GM18873 (cell line): Measurements from ENCODE around the gene UBAP1.
"Not testable (repeated sequence)": the region's sequence is repeated elsewhere in the genome, so short reads cannot be mapped to it uniquely, and the experiment has no call there.

Experiments used
- ATAC-seq: cut with Tn5 transposase; IDR thresholded peaks from one replicate; pipeline ENCODE4 v1.9.1; 2021; ENCODE audit warnings: mild to moderate bottlenecking, moderate library complexity, moderate number of reproducible peaks; ENCODE audit not compliant: unreplicated experiment, low FRiP score

Gene UBAP1

DNA sequence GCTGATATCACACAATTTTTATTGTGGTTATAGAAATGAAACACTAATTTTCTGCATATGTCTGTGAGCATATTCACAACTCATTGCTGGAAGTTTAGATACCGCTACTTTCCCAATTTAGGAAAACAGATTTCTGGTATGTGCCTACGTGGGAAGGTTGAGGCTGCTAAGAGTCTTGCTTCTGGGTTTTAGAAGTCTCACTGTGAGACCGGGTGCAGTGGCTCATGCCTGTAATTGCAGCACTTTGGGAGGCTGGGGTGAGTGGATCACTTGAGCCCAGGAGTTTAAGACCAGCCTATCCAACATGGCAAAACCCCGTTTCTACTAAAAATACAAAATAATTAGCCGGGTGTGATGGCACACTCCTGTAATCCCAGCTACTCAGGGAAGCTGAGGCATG is 39.6 kb downstream of the UBAP1 start:
- no peak for ATAC-seq

GRCh38 chr9:34219421-34219820 is 40.6 kb downstream of the UBAP1 start:
- ATAC-seq, result no peak

GRCh38 chr9:34220218-34220617 is 41.4 kb downstream of the UBAP1 start:
- no peak for ATAC-seq

GRCh38 chr9:34224349-34224748 is 45.5 kb downstream of the UBAP1 start:
- ATAC-seq, result no peak

DNA sequence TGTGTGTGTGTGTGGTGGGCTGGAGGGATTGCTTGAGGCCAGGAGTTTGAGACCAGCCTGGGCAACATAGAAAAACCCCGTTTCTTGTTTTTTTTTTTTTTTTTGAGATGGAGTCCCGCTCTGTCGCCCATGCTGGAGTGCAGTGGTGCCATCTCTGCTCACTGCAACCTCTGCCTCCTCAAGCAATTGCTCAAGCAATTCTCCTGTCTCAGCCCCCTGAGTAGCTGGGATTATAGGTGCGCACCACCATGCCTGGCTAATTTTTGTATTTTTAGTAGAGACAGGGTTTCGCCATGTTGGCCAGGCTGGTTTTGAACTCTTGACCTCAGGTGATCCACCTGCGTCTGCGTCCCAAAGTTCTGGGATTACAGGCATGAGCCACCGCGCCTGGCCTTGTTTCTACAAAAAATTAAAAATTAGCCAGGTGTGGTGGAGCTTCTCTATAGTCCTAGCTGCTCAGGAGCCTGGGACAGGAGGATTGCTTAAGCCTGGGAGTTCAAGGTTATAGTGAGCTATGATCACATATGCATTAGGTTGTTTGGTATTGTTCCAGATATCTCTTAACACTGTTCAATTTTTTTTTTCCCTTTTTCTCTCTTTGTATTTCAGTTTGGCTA is 47.4 kb downstream of the UBAP1 start:
- ATAC-seq, result not testable (repeated sequence)

- ATAC-seq, result no peak
These were observed 48.6 kb downstream of the UBAP1 start for GRCh38 chr9:34227445-34227844.

DNA sequence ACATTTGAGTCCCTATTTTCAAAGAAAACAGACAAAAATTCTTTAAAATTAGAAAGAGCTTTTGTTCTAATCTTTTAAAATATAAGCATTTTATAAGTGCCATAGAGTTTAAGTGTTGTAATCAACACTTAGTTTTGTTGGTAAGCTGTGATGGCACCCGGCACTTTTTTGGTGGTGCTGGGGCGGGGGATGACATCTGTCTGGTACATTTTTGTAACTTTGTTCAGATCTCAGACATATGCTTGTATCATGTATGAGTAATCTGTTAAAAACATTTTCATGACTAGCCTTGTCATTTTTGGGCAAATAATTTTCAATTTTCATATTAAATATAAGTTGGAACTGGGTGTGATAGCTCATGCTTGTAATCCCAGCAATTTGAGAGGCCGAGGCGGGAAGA is 51.7 kb downstream of the UBAP1 start:
- ATAC-seq, result no peak

GRCh38 chr9:34232201-34232600 is 53.4 kb downstream of the UBAP1 start:
- no peak for ATAC-seq

GRCh38 chr9:34233672-34234071 is 54.8 kb downstream of the UBAP1 start:
- no peak for ATAC-seq

DNA sequence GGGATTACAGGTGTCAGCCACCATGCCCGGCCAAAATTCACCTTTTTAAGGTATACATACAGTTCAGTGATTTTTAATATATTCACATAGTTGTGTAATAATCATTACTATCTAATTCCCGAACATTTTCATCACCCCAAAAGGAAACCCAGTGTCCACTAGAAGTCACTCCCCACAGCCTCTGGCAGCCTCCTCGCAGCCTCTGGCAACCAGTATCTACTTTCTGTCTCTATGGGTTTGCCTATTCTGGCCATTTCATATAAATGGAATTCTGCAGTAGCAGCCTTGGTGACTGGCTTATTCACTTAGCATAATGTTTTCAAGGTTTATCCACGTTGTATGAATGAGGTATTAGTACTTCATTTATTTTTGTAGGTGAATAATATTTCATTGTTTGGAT is 59.0 kb downstream of the UBAP1 start:
- ATAC-seq, result no peak

GRCh38 chr9:34240006-34240405 is 61.2 kb downstream of the UBAP1 start:
- ATAC-seq, result no peak

GRCh38 chr9:34242830-34243229 is 64.0 kb downstream of the UBAP1 start:
- ATAC-seq, result no peak

- not testable (repeated sequence) for ATAC-seq
These were observed 66.4 kb downstream of the UBAP1 start for GRCh38 chr9:34245212-34245611.

- ATAC-seq, result no peak
These were observed 67.6 kb downstream of the UBAP1 start for GRCh38 chr9:34246453-34246852.

DNA sequence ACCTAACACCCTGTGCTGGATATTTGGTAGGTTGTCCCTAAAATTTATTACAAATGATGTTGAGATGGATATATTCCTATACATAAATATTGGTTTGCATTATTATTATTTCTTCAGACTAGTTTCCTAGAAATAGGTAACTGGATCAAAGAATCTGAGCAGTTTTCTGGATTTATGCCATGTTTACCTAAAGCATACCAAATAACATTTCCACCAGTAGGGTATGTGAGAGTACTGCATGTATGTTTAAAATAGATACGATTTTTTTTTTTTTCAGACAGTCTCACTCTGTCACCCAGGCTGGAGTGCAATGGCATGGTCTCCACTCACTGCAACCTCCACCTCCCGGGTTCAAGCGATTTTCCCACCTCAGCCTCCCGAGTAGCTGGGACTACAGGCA is 68.9 kb downstream of the UBAP1 start:
- not testable (repeated sequence) for ATAC-seq

DNA sequence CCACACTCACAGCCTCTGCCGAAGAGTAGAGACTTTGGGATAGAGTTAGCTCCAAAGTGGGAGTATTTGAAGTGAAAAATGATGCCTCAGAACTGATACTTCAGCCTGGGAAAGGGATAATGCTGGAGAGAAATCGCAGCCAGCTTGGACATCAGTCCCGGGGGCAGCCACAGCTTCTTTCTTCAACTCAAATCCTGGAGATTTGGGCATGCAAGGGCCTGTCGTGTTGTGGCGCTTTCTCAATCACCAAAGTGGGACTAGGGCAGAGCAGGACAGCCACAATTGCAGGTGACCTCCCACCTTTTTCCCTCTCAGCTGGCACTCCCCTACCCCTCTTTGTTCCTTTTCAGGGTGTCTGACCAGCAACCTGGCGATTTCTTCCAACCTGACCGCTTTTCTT is 70.4 kb downstream of the UBAP1 start:
- no peak for ATAC-seq

GRCh38 chr9:34250721-34251120 is 71.9 kb downstream of the UBAP1 start:
- ATAC-seq, result no peak

- ATAC-seq, result no peak
These were observed 73.2 kb downstream of the UBAP1 start for GRCh38 chr9:34252016-34252415.

- ATAC-seq, result no peak
These were observed 74.0 kb downstream of the UBAP1 start for GRCh38 chr9:34252670-34253459.

GRCh38 chr9:34253460-34253837 is 74.6 kb downstream of the UBAP1 start:
- ATAC-seq, result no peak

DNA sequence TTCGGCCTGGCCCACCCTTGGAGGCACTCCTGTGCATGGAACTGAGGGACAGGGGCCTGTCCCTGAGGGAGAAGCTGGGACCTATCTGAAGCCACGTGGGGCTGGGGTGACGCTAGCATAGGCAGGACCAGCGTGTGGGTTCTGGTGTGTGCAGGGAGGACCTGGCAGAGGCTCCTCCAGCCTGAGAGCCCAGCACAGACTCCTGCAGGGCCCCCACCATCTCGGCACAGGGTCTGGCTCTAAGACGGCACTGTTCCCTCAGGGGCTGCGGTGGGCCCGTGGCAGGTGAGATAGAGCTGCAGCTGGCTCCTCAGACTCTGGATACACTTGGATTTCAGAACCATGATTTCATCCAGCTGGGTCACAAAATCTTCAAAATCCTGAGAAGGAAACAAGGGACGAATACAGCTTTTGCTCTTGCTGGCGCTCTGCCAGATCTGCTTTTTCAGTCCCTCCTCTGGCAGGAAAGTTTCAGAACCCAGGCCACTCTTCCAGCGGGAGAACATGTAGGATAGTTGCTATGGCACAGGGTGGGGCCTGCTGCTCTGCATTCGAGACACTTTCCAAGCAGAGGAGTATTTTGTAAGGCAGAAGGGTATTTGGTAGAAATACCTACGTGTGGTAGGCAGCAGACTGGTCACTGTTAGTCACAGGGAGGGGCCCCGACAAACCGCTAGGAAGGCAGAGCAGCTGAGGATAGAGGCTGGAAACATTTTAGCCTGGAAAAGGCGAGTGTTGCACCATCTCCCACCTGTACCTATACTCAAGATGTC is 75.5 kb downstream of the UBAP1 start:
- no peak for ATAC-seq
